Measurements from ENCODE around the gene ZMYND8.

ZMYND8 gene

GRCh38 chr20:47235853-47236638 lies 120.5 kb downstream of the ZMYND8 start:
- no peak overlapping the region for H3K9ac ChIP-seq (ENCODE audit: low read length)
- no peak overlapping the region for H3K4me3 ChIP-seq (ENCODE audit: low read length)
- no peaks in the 10 kb centered on the region for H3K27me3 ChIP-seq (ENCODE audit: control insufficient read depth, insufficient read depth, low read length)
- H3K36me3 ChIP-seq (ENCODE audit: control insufficient read depth, insufficient read depth, low read length), result peaks cover 4% of the 10 kb centered on the region
- no peaks in the 10 kb centered on the region for H3K9me3 ChIP-seq (ENCODE audit: control insufficient read depth, low read length)
- no peaks in the 10 kb centered on the region for H3K4me1 ChIP-seq (ENCODE audit: control insufficient read depth, insufficient read depth, low read length)

GRCh38 chr20:47235111-47235510 lies 121.4 kb downstream of the ZMYND8 start:
- peaks cover 4% of the 10 kb centered on the region for H3K36me3 ChIP-seq (ENCODE audit: control insufficient read depth, insufficient read depth, low read length)
- H3K9me3 ChIP-seq (ENCODE audit: control insufficient read depth, low read length), result no peaks in the 10 kb centered on the region

GRCh38 chr20:47233333-47234188 lies 122.9 kb downstream of the ZMYND8 start:
- no peaks in the 10 kb centered on the region for H3K4me1 ChIP-seq (ENCODE audit: control insufficient read depth, insufficient read depth, low read length)
- H3K36me3 ChIP-seq (ENCODE audit: control insufficient read depth, insufficient read depth, low read length), result peaks cover 4% of the 10 kb centered on the region
- H3K9ac ChIP-seq (ENCODE audit: low read length), result no peak overlapping the region
- H3K4me3 ChIP-seq (ENCODE audit: low read length), result no peak overlapping the region
- no peaks in the 10 kb centered on the region for H3K27me3 ChIP-seq (ENCODE audit: control insufficient read depth, insufficient read depth, low read length)
- no peaks in the 10 kb centered on the region for H3K9me3 ChIP-seq (ENCODE audit: control insufficient read depth, low read length)

More at GRCh38 chr20:47235111-47235510, 121.4 kb downstream of the ZMYND8 start:
- Histone ChIP-seq H3K4me3 (ENCODE audit: low read length) (no peak overlapping the region), H3K27me3 (ENCODE audit: control insufficient read depth, insufficient read depth, low read length) (no peaks in the 10 kb centered on the region), H3K4me1 (ENCODE audit: control insufficient read depth, insufficient read depth, low read length) (no peaks in the 10 kb centered on the region), H3K9ac (ENCODE audit: low read length) (no peak overlapping the region)

- H3K9me3 ChIP-seq (ENCODE audit: control insufficient read depth, low read length), result no peaks in the 10 kb centered on the region
- H3K4me1 ChIP-seq (ENCODE audit: control insufficient read depth, insufficient read depth, low read length), result no peaks in the 10 kb centered on the region
- no peaks in the 10 kb centered on the region for H3K27me3 ChIP-seq (ENCODE audit: control insufficient read depth, insufficient read depth, low read length)
- no peak overlapping the region for H3K4me3 ChIP-seq (ENCODE audit: low read length)
- no peak overlapping the region for H3K9ac ChIP-seq (ENCODE audit: low read length)
- H3K36me3 ChIP-seq (ENCODE audit: control insufficient read depth, insufficient read depth, low read length), result peaks cover 4% of the 10 kb centered on the region
These were observed 124.0 kb downstream of the ZMYND8 start for GRCh38 chr20:47232518-47232917.

GRCh38 chr20:47231382-47232039 lies 125.0 kb downstream of the ZMYND8 start:
- H3K9me3 ChIP-seq (ENCODE audit: control insufficient read depth, low read length), result no peaks in the 10 kb centered on the region
- no peaks in the 10 kb centered on the region for H3K27me3 ChIP-seq (ENCODE audit: control insufficient read depth, insufficient read depth, low read length)
- peaks cover 4% of the 10 kb centered on the region for H3K36me3 ChIP-seq (ENCODE audit: control insufficient read depth, insufficient read depth, low read length)
- no peak overlapping the region for H3K4me3 ChIP-seq (ENCODE audit: low read length)
- no peaks in the 10 kb centered on the region for H3K4me1 ChIP-seq (ENCODE audit: control insufficient read depth, insufficient read depth, low read length)
- H3K9ac ChIP-seq (ENCODE audit: low read length), result no peak overlapping the region

GRCh38 chr20:47230811-47231256 lies 125.7 kb downstream of the ZMYND8 start:
- H3K9ac ChIP-seq (ENCODE audit: low read length), result no peak overlapping the region
- H3K9me3 ChIP-seq (ENCODE audit: control insufficient read depth, low read length), result no peaks in the 10 kb centered on the region
- no peak overlapping the region for H3K4me3 ChIP-seq (ENCODE audit: low read length)
- no peaks in the 10 kb centered on the region for H3K4me1 ChIP-seq (ENCODE audit: control insufficient read depth, insufficient read depth, low read length)
- no peaks in the 10 kb centered on the region for H3K27me3 ChIP-seq (ENCODE audit: control insufficient read depth, insufficient read depth, low read length)
- peaks cover 4% of the 10 kb centered on the region for H3K36me3 ChIP-seq (ENCODE audit: control insufficient read depth, insufficient read depth, low read length)

GRCh38 chr20:47228654-47229053 lies 127.8 kb downstream of the ZMYND8 start:
- H3K4me1 ChIP-seq (ENCODE audit: control insufficient read depth, insufficient read depth, low read length), result no peaks in the 10 kb centered on the region
- H3K9ac ChIP-seq (ENCODE audit: low read length), result no peak overlapping the region
- no peak overlapping the region for H3K4me3 ChIP-seq (ENCODE audit: low read length)
- peaks cover 9% of the 10 kb centered on the region for H3K36me3 ChIP-seq (ENCODE audit: control insufficient read depth, insufficient read depth, low read length)
- no peaks in the 10 kb centered on the region for H3K9me3 ChIP-seq (ENCODE audit: control insufficient read depth, low read length)
- no peaks in the 10 kb centered on the region for H3K27me3 ChIP-seq (ENCODE audit: control insufficient read depth, insufficient read depth, low read length)

- H3K9me3 ChIP-seq (ENCODE audit: control insufficient read depth, low read length), result no peaks in the 10 kb centered on the region
- peaks cover 9% of the 10 kb centered on the region for H3K36me3 ChIP-seq (ENCODE audit: control insufficient read depth, insufficient read depth, low read length)
- no peak overlapping the region for H3K9ac ChIP-seq (ENCODE audit: low read length)
- no peaks in the 10 kb centered on the region for H3K27me3 ChIP-seq (ENCODE audit: control insufficient read depth, insufficient read depth, low read length)
- no peak overlapping the region for H3K4me3 ChIP-seq (ENCODE audit: low read length)
- H3K4me1 ChIP-seq (ENCODE audit: control insufficient read depth, insufficient read depth, low read length), result no peaks in the 10 kb centered on the region
These were observed 128.9 kb downstream of the ZMYND8 start for GRCh38 chr20:47227576-47227975.

GRCh38 chr20:47227119-47227518 lies 129.4 kb downstream of the ZMYND8 start:
- Histone ChIP-seq H3K27me3 (ENCODE audit: control insufficient read depth, insufficient read depth, low read length) (no peaks in the 10 kb centered on the region), H3K9me3 (ENCODE audit: control insufficient read depth, low read length) (no peaks in the 10 kb centered on the region), H3K4me3 (ENCODE audit: low read length) (no peak overlapping the region), H3K36me3 (ENCODE audit: control insufficient read depth, insufficient read depth, low read length) (peaks cover 9% of the 10 kb centered on the region), H3K9ac (ENCODE audit: low read length) (no peak overlapping the region), H3K4me1 (ENCODE audit: control insufficient read depth, insufficient read depth, low read length) (no peaks in the 10 kb centered on the region)

GRCh38 chr20:47225458-47225857 lies 131.0 kb downstream of the ZMYND8 start:
- H3K9me3 ChIP-seq (ENCODE audit: control insufficient read depth, low read length), result no peaks in the 10 kb centered on the region
- no peaks in the 10 kb centered on the region for H3K27me3 ChIP-seq (ENCODE audit: control insufficient read depth, insufficient read depth, low read length)
- H3K9ac ChIP-seq (ENCODE audit: low read length), result no peak overlapping the region
- H3K4me1 ChIP-seq (ENCODE audit: control insufficient read depth, insufficient read depth, low read length), result no peaks in the 10 kb centered on the region
- peaks cover 16% of the 10 kb centered on the region for H3K36me3 ChIP-seq (ENCODE audit: control insufficient read depth, insufficient read depth, low read length)
- no peak overlapping the region for H3K4me3 ChIP-seq (ENCODE audit: low read length)

GRCh38 chr20:47224857-47225256 lies 131.6 kb downstream of the ZMYND8 start:
- no peaks in the 10 kb centered on the region for H3K9me3 ChIP-seq (ENCODE audit: control insufficient read depth, low read length)
- H3K9ac ChIP-seq (ENCODE audit: low read length), result no peak overlapping the region
- H3K27me3 ChIP-seq (ENCODE audit: control insufficient read depth, insufficient read depth, low read length), result no peaks in the 10 kb centered on the region
- H3K4me1 ChIP-seq (ENCODE audit: control insufficient read depth, insufficient read depth, low read length), result no peaks in the 10 kb centered on the region
- no peak overlapping the region for H3K4me3 ChIP-seq (ENCODE audit: low read length)
- peaks cover 20% of the 10 kb centered on the region for H3K36me3 ChIP-seq (ENCODE audit: control insufficient read depth, insufficient read depth, low read length)
